Kidney (tissue), 14 donors: ENCODE measurements around the gene UBAP1. TPM values are rescaled to one million over a fixed set of nuclear protein-coding genes. Genes with fewer than 3 reads are reported as not detected.
"Not testable (repeated sequence)": the region's sequence is repeated elsewhere in the genome, so short reads cannot be mapped to it uniquely, and the experiment has no call there.

Experiments used
- DNase-seq, 5 donors: peaks; one replicate each; pipeline ENCODE4 v3.0.0-alpha.2; 2013 to 2020
- FAIRE-seq: peaks from 2 replicates; lab custom pipeline; 2012; peaks lifted over from hg19 to GRCh38; lab: Jason Lieb, UNC
- H3K27ac ChIP-seq, 2 donors: one replicate each; pipeline ENCODE4 v1.7.0; 2013; ENCODE audit warnings: low read depth in 2 of 2, low read length in 2 of 2, inconsistent platforms in 1 of 2
- H3K27me3 ChIP-seq: one replicate; pipeline ENCODE4 v1.7.1; 2013; ENCODE audit warnings: low read length, inconsistent platforms; ENCODE audit not compliant: control insufficient read depth, insufficient read depth
- H3K36me3 ChIP-seq, 3 donors: one replicate each; pipeline versions ENCODE4 v1.7.0 to v1.7.1; 2013; ENCODE audit warnings: low read length in 3 of 3, control low read depth in 1 of 3, inconsistent platforms in 1 of 3; ENCODE audit not compliant: insufficient read depth in 3 of 3, control insufficient read depth in 2 of 3
- H3K4me1 ChIP-seq, 3 donors: one replicate each; pipeline versions ENCODE4 v1.7.0 to v1.7.1; 2013; ENCODE audit warnings: low read length in 3 of 3, inconsistent platforms in 1 of 3, low read depth in 1 of 3; ENCODE audit not compliant: control insufficient read depth in 2 of 3, insufficient read depth in 2 of 3
- H3K4me3 ChIP-seq, 3 donors: one replicate each; pipeline versions ENCODE4 v1.7.0 to v1.8.1; 2013; ENCODE audit warnings: low read length in 3 of 3, control low read depth in 1 of 3, inconsistent platforms in 1 of 3
- H3K9ac ChIP-seq, 3 donors: one replicate each; pipeline versions ENCODE4 v1.7.0 to v1.7.1; 2013; ENCODE audit warnings: low read length in 3 of 3, control low read depth in 1 of 3, inconsistent platforms in 1 of 3
- H3K9me3 ChIP-seq, 3 donors: one replicate each; pipeline versions ENCODE4 v1.7.0 to v1.7.1; 2013; ENCODE audit warnings: low read length in 3 of 3, control low read depth in 1 of 3, inconsistent platforms in 1 of 3; ENCODE audit not compliant: control insufficient read depth in 2 of 3, insufficient read depth in 1 of 3
- CTCF ChIP-seq: IDR thresholded peaks from 3 replicates; pipeline ENCODE4 v1.5.1; 2012; ENCODE audit warnings: mild to moderate bottlenecking, moderate library complexity, borderline replicate concordance; ENCODE audit not compliant: insufficient read depth; ENCODE audit errors: extremely low read depth
- intact Hi-C: fragments of 100-400 bp; cut with DNase I; formaldehyde crosslinking; loops from one replicate; pipeline ENCODE4 v1.11.1; 2022
- polyA plus RNA-seq: library from polyadenylated mRNA; stranded (reverse); fragments of 350-450 nt; fragmentation: Illumina TruSeq; extraction: RNeasy Lipid Tissue Mini Kit (QIAGEN cat#74804); gene quantifications from one replicate; pipeline ENCODE4 v1.2.3, GENCODE V29; 2014; ENCODE audit warnings: low read depth, low replicate concordance; ENCODE audit not compliant: insufficient read depth
- total RNA-seq: library from RNA; stranded (reverse); fragmentation: NEBNext Ultra II Directional; extraction: Animal tissue kit (Norgen Biotek cat#: 25700); gene quantifications from one replicate; pipeline ENCODE4 v1.2.1, GENCODE V29; 2021
- donor health status: control.
- donor health status: control.
- donor health status: control.
- donor health status: control.
- donor health status: control.
- donor health status: DM: yes; HTN: yes; CAD: no.
- donor health status: Normal renal cell carcinoma (clear cell type).

The UBAP1 gene
- total and polyA plus RNA-seq, 2 donors from 2014 or later: 39.4 to 53.8 TPM

DNA sequence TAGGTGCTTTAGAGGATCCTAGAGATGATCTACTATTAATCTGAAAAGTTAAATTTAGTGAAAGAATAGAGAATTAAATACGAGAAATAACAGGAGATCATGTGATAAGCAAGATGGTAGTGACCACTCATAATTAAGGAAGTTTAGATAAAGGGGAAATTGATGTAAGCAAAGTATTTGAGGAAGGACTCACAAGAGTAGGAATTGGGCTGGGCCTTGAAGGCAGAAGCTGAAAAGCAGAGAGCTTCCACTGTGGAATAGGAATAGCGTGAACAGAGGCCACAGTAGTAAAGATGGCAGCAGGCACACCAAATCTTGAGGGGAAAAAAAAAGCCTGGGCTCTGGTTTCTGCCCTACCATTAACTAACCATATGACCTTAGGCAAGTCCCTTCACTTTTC lies 112.2 kb downstream of the UBAP1 start:
- no peaks in the 10 kb centered on the region for H3K9me3 ChIP-seq
- TF ChIP-seq CTCF: no peak
- H3K27ac ChIP-seq: no peak overlapping the region
- H3K4me1 ChIP-seq: no peaks in the 10 kb centered on the region
- no peak for DNase-seq
- no peak overlapping the region for H3K4me3 ChIP-seq
- H3K36me3 ChIP-seq: no peaks in the 10 kb centered on the region
- no peak overlapping the region for H3K9ac ChIP-seq
- intact Hi-C loops: no loop called here
- H3K27me3 ChIP-seq: no peaks in the 10 kb centered on the region
- FAIRE-seq: no peak

- DNase-seq (no peak), FAIRE-seq (no peak)
- Histone ChIP-seq H3K4me3 (no peak overlapping the region), H3K9ac (no peak overlapping the region), H3K27ac (no peak overlapping the region), H3K36me3 (no peaks in the 10 kb centered on the region), H3K27me3 (no peaks in the 10 kb centered on the region), H3K4me1 (no peaks in the 10 kb centered on the region), H3K9me3 (no peaks in the 10 kb centered on the region)
- TF ChIP-seq CTCF: no peak
- intact Hi-C loops: no loop called here
These were observed 112.6 kb downstream of the UBAP1 start for GRCh38 chr9:34291423-34291822.

- FAIRE-seq: no peak
- intact Hi-C loops: no loop called here
- Histone ChIP-seq H3K4me3 (no peak overlapping the region), H3K36me3 (no peaks in the 10 kb centered on the region), H3K27ac (no peak overlapping the region), H3K4me1 (no peaks in the 10 kb centered on the region), H3K9ac (no peak overlapping the region), H3K9me3 (no peaks in the 10 kb centered on the region), H3K27me3 (no peaks in the 10 kb centered on the region)
- DNase-seq: peak in 1 of 5 donors; percentile 36
- no peak for TF ChIP-seq CTCF
These were observed 113.7 kb downstream of the UBAP1 start for GRCh38 chr9:34292552-34292951.

DNA sequence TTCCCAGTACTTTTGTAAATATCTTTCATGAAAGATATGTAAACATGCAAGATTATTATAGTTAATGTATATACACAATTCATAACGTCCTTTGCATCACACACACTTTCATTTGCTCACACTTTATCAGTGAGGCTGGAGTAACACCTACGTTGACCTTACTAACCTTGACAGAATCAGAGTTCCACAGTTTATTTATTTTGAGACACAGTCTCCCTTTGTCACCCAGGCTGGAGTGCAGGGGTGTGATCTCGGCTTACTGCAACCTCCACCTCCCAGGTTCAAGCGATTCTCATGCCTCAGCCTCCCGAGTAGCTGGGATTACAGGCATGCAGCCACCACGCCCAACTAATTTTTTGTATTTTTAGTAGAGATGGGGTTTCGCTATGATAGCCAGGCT lies 122.2 kb downstream of the UBAP1 start:
- H3K4me3 ChIP-seq, H3K36me3 ChIP-seq, intact Hi-C loops, H3K27ac ChIP-seq, H3K4me1 ChIP-seq, DNase-seq, H3K27me3 ChIP-seq, H3K9me3 ChIP-seq, H3K9ac ChIP-seq, FAIRE-seq: not testable (repeated sequence)

Other genes with a start within 250 kb of the UBAP1 start
- 33.1 TPM for gene UBAP2, start 130.2 kb upstream of the UBAP1 start, total RNA-seq
- 11.0 TPM for gene UBAP2, start 130.2 kb upstream of the UBAP1 start, polyA plus RNA-seq
- gene DCAF12, start 52.3 kb upstream of the UBAP1 start, total RNA-seq: 33.0 TPM
- gene DCAF12, start 52.3 kb upstream of the UBAP1 start, polyA plus RNA-seq: 11.8 TPM
- gene KIF24, start 150.2 kb downstream of the UBAP1 start, total RNA-seq: 2.8 TPM
- gene KIF24, start 150.2 kb downstream of the UBAP1 start, polyA plus RNA-seq: 0.58 TPM
- 12.6 TPM for gene NUDT2, start 150.5 kb downstream of the UBAP1 start, total RNA-seq
- gene NUDT2, start 150.5 kb downstream of the UBAP1 start, polyA plus RNA-seq: 32.1 TPM
- 8.1 TPM for gene MYORG, start 197.9 kb downstream of the UBAP1 start, total RNA-seq
- 13.5 TPM for gene MYORG, start 197.9 kb downstream of the UBAP1 start, polyA plus RNA-seq